ENCODE measurements around the gene AP4E1. TPM values are rescaled to one million over a fixed set of nuclear protein-coding genes. Genes with fewer than 3 reads are reported as not detected.

Gene AP4E1
- total and polyA plus RNA-seq, 2 donors (not counting 3 experiments of a cell fraction or from before 2014, with no cell fraction given), result 1.6 to 9.8 TPM

GRCh38 chr15:51053571-51053970, 145.1 kb downstream of the AP4E1 start:
- FAIRE-seq, result no peak
- no peak overlapping the region for H3K4me2 ChIP-seq (ENCODE audit: insufficient read depth, low read length)
- H3K4me1 ChIP-seq (ENCODE audit: control insufficient read depth, extremely low read depth, insufficient read depth, low read length), result no peaks in the 10 kb centered on the region
- dilution Hi-C loops (cut with MboI; ENCODE audit: extremely low pct_ligation_motif_present, low sequenced_read_pairs), result no loop called here
- no peak for TF ChIP-seq POLR2AphosphoS5 (IDR thresholded peaks at IDR 0.05; ENCODE audit: insufficient read depth, low read depth, low read length)
- no peak for TF ChIP-seq MAX (IDR thresholded peaks at IDR 0.05; ENCODE audit: insufficient read depth, insufficient read length)
- TF ChIP-seq EZH2 (IDR thresholded peaks at IDR 0.05; ENCODE audit: borderline replicate concordance, low read depth, low read length, severe bottlenecking), result no peak
- peaks cover 7 to 9% of the 10 kb centered on the region in 2 experiments for H3K36me3 ChIP-seq (ENCODE audit: control insufficient read depth in 2 of 2, extremely low read depth in 1 of 2, insufficient read depth in 2 of 2, low read length in 2 of 2)
- H3K27ac ChIP-seq (ENCODE audit: insufficient read depth, low read depth, low read length), result no peak overlapping the region
- H3K9me1 ChIP-seq (replicated peaks; ENCODE audit: control insufficient read depth, extremely low read depth, insufficient read depth, low read length), result no peaks in the 10 kb centered on the region
- no peaks in the 10 kb centered on the region for H3K27me3 ChIP-seq (ENCODE audit: control insufficient read depth in 2 of 2, insufficient read depth in 2 of 2, low read length in 2 of 2)
- peaks cover 2% of the 10 kb centered on the region for H3K79me2 ChIP-seq (ENCODE audit: control insufficient read depth, insufficient read depth, low read length)
- intact Hi-C loops (cut with micrococcal nuclease), result no loop called here
- no peaks in the 10 kb centered on the region for H3K9me3 ChIP-seq (replicated peaks; ENCODE audit: control insufficient read depth, insufficient read depth, low read length)
- POLR2A ChIA-PET, result no interaction called here
- H3K4me3 ChIP-seq (replicated peaks in 1 of 3; ENCODE audit: insufficient read depth in 1 of 3, low read depth in 1 of 3, low read length in 3 of 3), result no peak overlapping the region
- no peak for DNase-seq (ENCODE audit: low read depth, low spot score)
- H4K20me1 ChIP-seq (replicated peaks; ENCODE audit: control insufficient read depth, extremely low read depth, insufficient read depth, low read length), result no peaks in the 10 kb centered on the region
- H2AFZ ChIP-seq (ENCODE audit: low read depth, low read length), result no peak overlapping the region
- BruUV-seq (replicated peaks), result no TSS peak
- H3K9ac ChIP-seq (replicated peaks; ENCODE audit: extremely low read depth, insufficient read depth, low read length), result no peak overlapping the region
- CTCF ChIA-PET, result interaction anchor here (1.1 to 1.5 kb wide), 2 partner anchors 110 to 139 kb away, joined by 4 read pairs; no protein-coding TSS in a partner anchor

GRCh38 chr15:51054535-51054934, 146.1 kb downstream of the AP4E1 start:
- Histone ChIP-seq H3K4me3 (replicated peaks in 1 of 3; ENCODE audit: insufficient read depth in 1 of 3, low read depth in 1 of 3, low read length in 3 of 3) (no peak overlapping the region), H3K36me3 (ENCODE audit: control insufficient read depth in 2 of 2, extremely low read depth in 1 of 2, insufficient read depth in 2 of 2, low read length in 2 of 2) (peaks cover 7 to 10% of the 10 kb centered on the region in 2 experiments), H3K4me1 (ENCODE audit: control insufficient read depth, extremely low read depth, insufficient read depth, low read length) (no peaks in the 10 kb centered on the region), H3K9ac (replicated peaks; ENCODE audit: extremely low read depth, insufficient read depth, low read length) (no peak overlapping the region), H3K9me3 (replicated peaks; ENCODE audit: control insufficient read depth, insufficient read depth, low read length) (no peaks in the 10 kb centered on the region), H3K27me3 (ENCODE audit: control insufficient read depth in 2 of 2, insufficient read depth in 2 of 2, low read length in 2 of 2) (no peaks in the 10 kb centered on the region), H3K9me1 (replicated peaks; ENCODE audit: control insufficient read depth, extremely low read depth, insufficient read depth, low read length) (no peaks in the 10 kb centered on the region), H3K79me2 (ENCODE audit: control insufficient read depth, insufficient read depth, low read length) (peaks cover 10% of the 10 kb centered on the region), H3K27ac (ENCODE audit: insufficient read depth, low read depth, low read length) (no peak overlapping the region), H3K4me2 (ENCODE audit: insufficient read depth, low read length) (no peak overlapping the region), H4K20me1 (replicated peaks; ENCODE audit: control insufficient read depth, extremely low read depth, insufficient read depth, low read length) (no peaks in the 10 kb centered on the region), H2AFZ (ENCODE audit: low read depth, low read length) (no peak overlapping the region)
- CTCF ChIA-PET, result interaction anchor here (1.1 to 1.5 kb wide), 4 partner anchors 25 to 138 kb away, joined by 3 to 4 read pairs (median 4); no protein-coding TSS in a partner anchor
- no TSS peak for BruUV-seq (replicated peaks)
- dilution Hi-C loops (cut with MboI; ENCODE audit: extremely low pct_ligation_motif_present, low sequenced_read_pairs), result no loop called here
- POLR2A ChIA-PET, result interaction anchor here (0.6 kb wide), 1 partner anchor 21 kb away, joined by 4 read pairs; no protein-coding TSS in a partner anchor
- no peak for DNase-seq (ENCODE audit: low read depth, low spot score)
- FAIRE-seq, result no peak
- intact Hi-C loops (cut with micrococcal nuclease), result no loop called here
- TF ChIP-seq POLR2AphosphoS5 (IDR thresholded peaks at IDR 0.05; ENCODE audit: insufficient read depth, low read depth, low read length) (no peak), JUN (IDR thresholded peaks at IDR 0.05; ENCODE audit: borderline replicate concordance, insufficient read depth, insufficient read length, low read depth) (no peak), FOS (IDR thresholded peaks at IDR 0.05; ENCODE audit: borderline replicate concordance, insufficient read depth, low read length) (no peak), CTCF (IDR thresholded peaks at IDR 0.05; ENCODE audit: extremely low read depth in 1 of 2, insufficient read depth in 1 of 2, low read depth in 1 of 2, low read length in 2 of 2) (no peak), GATA2 (IDR thresholded peaks at IDR 0.05; ENCODE audit: insufficient read depth, insufficient read length, low read depth, low read length) (no peak), EZH2 (IDR thresholded peaks at IDR 0.05; ENCODE audit: borderline replicate concordance, low read depth, low read length, severe bottlenecking) (no peak), MYC (IDR thresholded peaks at IDR 0.05; ENCODE audit: low read depth, low read length) (no peak), MAX (IDR thresholded peaks at IDR 0.05; ENCODE audit: insufficient read depth, insufficient read length) (no peak), POLR2A (IDR thresholded peaks at IDR 0.05; ENCODE audit: low read depth, low read length) (no peak)

All from endothelial cell of umbilical vein (primary cell).